Dermis blood vessel endothelial cell (primary cell): Measurements from ENCODE around the gene PRELP. TPM values are rescaled to one million over a fixed set of nuclear protein-coding genes. Genes with fewer than 3 reads are reported as not detected.

ENCODE experiments used
- DNase-seq: peaks from one replicate; pipeline ENCODE4 v3.0.0; 2010
- total RNA-seq: library from RNA; depleted of rRNA; stranded (reverse); fragments of >200 nt; gene quantifications from 2 replicates; pipeline ENCODE4 v1.2.3, GENCODE V29; 2014

PRELP gene
- total RNA-seq, 1 donor from 2014 or later: not detected

DNA sequence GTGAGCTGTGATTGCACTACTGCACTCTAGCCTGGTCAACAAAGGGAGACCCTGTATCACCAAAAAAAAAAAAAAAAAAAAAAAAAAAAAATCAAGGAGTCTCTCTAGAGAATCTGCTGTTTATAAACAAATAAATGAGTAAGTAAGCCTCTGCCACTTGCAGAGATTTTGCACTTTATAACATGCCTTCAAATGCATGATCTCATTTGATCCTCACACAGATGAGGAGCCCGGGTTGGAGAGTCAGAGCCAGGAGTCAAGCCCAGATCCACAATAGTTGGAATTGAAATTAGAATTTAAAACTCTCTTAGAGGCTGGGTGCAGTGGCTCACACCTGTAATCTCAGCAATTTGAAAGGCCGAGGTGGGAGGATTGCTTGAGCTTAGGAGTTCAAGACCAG lies 4.0 kb downstream of the PRELP start:
- DNase-seq: no peak

DNA sequence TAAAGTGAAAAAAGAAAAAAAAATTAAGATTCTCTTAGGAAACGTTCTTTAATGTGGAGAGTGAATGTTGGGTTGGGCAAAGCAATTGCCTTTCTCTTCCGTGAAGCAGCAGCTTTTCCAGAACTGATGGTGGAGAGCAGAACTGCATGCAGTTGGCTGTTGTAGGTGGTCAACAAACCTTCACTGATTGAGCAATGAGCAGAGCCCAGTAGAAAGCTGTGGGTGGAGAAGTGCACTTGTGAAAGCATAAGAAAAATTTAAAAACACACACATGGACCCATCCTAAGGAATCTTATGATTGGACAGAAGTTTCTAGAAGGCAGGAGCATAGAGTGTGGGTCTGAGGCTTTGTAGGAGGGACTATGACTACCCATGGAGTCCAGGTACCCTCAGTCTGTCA lies 4.5 kb downstream of the PRELP start:
- no peak for DNase-seq

DNA sequence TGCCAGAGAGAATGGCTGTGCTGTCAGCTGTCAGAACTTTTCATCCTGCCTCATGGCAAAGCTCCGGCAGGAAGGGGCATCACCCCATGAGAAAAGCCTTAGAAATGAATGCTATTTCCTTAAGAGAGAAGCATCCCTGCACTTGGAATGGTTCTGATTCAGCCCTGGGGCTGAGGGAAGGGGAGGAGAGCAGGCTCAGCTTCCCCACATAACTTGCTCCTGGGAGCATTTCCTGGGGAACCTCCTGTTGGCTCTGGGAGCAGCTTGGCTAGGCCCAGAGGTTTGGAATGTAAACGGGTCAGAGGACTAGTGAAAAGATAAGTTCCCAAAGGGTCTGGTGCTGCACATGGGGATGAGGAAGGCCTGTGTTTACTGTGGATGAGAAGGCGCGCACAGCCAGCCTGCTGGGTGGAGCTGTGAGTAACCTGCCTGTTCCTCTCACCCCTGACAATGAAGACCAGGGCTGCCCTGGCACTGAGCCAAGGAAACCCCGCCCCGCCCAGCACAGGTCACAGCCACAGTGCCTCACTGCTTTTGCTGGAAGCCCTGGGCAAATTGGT lies 5.0 kb downstream of the PRELP start:
- DNase-seq: peak; percentile 56

DNA sequence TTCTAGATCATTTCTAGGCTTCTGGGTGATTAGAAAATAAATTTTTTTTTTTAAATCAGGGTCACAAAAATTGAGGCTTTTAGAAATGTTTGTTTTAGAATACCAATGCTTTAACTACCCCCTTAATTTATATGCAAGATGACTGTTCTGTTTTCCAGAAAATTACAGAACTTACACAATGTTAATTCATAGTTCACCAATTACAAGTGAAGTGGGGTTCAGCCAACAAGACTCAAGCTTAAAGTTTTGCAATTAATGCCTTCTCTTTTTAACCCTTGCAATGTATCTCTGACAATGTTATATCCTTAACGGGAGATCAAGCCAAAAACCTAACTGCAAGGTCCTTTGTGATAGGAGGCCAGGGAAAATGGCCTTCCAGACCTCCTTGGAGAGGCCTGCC lies 5.6 kb downstream of the PRELP start:
- no peak for DNase-seq

DNA sequence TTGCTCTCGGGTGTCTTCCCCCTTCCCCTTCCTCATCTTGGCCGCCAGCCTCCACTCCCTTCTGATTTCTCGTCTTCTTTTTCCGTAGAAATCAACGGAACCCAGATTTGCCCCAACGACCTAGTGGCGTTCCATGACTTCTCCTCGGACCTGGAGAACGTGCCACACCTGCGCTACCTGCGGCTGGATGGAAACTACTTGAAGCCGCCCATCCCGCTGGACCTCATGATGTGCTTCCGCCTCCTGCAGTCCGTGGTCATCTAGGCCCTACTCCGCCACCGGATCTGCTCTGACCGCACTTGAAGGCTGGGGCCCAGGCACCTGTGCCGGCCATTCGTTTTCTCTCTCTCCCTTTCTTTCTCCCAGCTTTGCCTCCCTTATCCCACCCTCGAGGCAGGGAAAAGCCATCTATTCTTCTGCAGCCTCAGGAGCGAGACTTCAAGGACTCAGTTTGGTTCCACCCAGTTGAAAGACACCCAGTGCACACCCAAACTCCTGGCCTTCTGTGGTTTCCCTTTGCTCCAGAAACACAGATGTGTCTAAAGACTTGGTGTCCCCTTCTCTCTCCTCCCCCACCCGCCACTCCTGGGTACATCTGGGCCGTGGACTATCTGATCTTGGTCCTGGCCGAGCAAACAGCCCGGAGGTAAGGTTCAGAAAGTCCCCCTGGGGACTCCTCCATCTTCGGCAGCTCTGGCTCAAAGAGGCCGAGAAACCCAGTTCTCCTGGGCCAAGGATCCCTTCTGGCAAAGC lies 11.2 kb downstream of the PRELP start:
- DNase-seq: no peak

DNA sequence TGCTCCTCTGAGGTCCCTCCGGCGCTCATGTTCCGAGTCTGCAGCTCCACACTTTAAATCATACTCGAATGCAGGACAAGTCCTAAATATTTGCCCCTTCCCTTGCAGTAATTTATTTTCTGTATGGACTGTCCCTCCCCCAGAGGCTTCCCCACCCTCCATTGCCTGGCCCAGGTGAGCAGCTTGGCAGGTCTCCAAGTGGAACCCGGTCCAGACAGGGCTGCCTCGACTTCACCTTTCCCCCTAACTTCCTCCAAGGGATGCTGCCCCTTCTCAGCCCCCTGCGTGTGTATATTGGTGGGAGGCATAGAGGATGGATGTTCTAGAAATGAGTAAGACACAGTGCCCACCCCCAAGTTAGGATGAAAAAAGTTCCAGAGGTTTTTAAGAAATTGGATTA lies 12.9 kb downstream of the PRELP start:
- DNase-seq: no peak

DNA sequence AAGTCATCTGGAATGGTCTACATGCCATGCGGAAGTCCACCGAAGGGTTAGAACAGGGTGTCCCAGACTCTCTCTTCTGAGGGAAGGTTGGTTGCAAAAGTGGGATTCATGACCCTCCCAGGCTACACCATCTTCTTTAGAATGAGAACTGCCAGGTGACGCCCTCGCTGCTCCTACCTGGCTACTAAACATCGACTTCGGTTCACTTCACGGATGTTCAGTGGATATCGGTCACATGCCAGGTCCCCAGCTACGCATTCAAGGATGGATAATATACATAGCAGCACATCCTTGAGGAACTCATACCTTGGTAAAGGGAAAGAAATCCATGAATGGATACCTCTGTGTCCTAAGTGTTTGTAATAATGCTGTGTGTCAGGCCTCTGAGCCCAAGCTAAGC lies 15.0 kb downstream of the PRELP start:
- DNase-seq: no peak

DNA sequence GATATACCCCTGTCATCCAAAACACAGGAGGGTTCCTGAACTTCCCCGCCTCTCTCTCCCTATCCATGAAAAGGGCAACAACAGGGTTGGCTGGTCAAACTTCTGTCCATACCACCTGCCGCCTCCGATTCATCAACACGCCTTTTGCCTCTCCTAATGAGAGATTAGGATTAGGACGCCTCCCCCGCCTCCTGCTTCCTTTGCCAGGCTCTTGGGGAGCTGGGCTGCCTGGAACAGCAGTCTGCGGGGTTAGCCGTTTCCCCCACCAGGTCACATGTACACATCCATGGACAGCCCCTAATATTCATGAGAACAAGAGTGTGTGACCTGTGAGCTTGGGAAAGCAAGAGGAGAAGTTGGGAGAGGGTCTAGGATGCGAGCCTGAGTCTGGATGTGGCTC lies 16.1 kb downstream of the PRELP start:
- no peak for DNase-seq

DNA sequence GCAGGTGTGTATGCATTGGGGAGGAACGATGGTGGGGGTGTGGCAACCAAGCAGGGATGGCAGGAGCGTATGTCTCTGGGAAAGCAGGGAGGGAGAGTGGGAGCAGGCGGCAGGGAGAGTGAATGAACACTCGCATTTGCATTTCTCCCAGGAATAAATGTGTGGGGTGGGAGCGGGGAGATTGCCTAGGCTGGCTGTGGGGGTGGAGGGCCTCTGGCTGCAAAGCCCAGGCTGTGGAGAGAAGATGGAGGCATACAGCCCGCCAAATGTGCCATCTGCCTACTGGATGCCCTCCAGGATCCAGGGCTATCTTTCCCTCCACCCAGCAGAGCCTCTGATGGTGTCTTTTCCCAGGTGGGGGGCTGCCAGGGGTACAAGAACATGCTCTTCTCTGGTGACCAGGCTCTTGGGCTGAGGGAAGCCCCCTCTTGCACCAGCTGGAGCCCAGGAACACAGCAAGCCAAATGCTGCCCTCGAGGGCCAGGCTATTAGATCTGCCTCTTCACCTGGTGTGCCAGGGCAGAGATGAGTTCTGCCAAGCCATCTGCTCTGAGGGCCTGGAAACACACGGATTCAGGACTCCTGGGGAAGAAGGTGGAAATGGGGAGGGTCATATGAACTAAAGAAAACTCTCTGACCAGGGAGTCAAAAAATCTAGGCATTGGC lies 16.6 kb downstream of the PRELP start:
- DNase-seq: no peak

DNA sequence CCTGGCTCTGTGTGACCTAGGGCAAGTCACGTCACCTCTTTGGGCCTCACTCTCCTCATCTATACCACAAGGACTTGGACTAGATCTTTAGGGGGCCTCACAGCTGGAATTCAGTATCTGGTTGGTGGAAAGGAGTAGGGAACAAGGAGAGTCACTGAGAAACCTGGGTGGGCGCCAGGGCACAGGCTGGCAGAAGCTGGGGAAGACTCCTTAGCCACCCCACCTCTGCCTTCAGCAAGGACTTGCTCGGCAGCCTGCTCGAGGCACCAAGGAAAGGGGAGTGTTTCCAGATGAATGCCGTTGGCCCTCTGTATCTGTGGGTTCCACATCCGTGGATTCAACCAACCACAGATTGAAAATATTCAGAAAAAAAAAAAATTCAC lies 17.1 kb downstream of the PRELP start:
- DNase-seq: no peak

DNA sequence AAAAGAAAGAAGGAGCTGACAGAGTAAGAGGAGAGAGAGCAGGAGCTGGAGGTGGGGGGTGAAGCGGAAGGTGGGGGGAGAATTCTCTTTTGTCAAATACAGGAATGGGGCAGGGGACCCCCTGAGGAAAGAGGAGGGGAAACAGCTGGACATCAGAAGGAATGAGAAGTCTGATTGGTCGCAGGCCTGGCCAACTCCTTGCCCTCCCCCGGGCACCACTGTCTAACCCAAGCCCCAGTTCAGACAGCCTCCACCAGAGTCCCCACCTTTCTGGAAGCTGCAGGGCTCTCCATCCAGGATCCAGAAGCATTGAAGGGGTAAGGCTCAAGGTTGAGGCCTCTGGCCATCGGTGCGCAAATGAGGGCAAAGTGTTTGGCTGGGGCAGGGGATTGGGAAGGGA lies 18.3 kb downstream of the PRELP start, which contains the start of gene OPTC:
TSS of gene OPTC (plus strand) at position 253 of the 400 bp plus-strand sequence. CDS start 1,853 bp downstream, outside the sequence.
- no peak for DNase-seq

DNA sequence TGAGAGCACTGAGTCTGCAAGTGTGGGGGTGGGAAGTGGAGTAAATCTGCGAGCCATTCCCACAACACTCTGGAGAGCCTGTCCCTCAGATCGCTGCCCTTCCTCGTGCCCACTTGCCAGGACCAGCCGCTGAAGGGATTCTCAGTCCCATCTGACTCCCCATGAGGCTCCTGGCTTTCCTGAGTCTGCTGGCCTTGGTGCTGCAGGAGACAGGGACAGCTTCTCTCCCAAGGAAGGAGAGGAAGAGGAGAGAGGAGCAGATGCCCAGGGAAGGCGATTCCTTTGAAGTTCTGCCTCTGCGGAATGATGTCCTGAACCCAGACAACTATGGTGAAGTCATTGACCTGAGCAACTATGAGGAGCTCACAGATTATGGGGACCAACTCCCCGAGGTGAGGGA lies 20.2 kb downstream of the PRELP start:
- no peak for DNase-seq

DNA sequence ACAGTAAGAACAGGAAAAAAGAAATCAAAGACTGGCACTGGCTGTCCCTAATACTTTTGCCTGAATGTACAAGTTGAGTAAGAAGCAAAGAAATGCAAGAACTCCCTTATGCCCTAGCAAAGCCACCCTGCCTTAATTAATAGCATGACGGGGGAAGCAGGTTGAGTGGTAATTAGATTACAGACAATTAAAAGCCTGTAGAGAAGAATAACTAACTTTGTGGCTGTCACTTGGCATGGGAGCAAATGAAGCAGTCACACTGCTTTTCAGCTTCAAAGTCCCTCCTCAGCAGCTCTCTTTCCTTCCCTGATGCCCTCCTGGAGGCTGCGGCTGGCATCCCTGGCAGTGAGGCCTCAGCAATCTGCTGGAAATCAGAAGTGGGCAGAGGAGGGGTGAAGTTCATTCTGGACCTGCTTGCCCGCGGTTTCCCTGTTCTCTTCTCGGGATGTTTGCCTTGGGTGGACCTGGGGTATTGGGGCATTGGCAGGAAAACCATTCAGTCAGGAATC lies 21.7 kb downstream of the PRELP start:
- no peak for DNase-seq

DNA sequence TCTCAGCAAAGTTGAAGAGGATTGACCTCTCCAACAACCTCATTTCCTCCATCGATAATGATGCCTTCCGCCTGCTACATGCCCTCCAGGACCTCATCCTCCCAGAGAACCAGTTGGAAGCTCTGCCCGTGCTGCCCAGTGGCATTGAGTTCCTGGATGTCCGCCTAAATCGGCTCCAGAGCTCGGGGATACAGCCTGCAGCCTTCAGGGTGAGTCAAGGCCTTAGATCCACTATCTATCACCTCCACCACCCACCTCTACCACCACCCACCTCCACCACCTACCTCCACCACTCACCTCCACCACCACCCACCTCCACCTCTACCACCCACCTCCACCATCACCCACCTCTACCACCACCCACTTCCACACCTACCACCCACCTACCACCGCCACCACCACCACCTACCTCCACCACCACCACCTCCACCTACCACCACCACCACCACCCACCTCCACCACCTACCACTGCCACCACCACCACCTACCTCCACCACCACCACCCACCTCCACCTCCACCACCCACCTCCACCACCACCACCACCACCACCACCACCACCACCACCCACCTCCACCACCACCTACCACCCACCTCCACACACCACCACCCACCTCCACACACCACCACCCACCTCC lies 24.2 kb downstream of the PRELP start:
- no peak for DNase-seq

DNA sequence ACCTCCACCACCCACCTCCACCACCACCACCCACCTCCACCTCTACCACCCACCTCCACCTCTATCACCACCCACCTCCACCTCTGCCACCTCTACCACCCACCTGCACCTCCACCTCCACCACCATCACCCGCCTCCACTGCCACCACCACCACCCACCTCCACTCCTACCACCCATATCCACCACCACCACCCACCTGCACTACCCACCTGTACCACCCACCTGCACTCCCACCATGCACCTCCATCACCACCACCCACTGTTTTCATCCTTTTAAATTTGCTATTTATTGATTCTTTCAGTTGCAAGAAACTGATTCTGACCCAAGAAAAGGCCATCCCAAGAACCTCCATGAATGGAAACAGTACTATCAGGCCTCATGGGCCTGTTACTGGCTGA lies 24.7 kb downstream of the PRELP start:
- no peak for DNase-seq

DNA sequence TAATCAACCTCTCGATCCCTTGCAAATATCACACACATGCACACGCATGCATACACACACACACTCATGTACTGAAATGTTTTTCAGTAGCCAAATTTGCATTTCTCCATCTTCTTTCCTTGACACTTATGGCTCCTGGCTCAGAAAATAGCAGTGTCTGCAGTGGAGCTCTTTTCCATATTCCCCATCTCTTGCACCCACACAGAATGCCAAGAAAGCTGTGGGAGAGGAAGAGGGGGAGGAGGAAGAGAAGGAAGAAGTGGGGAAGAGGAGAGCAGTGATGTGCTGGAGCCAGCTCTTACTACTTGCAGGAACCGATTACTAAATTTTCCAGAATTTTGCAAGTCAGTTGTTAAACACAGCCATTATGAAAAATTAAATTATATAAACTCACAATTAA lies 28.2 kb downstream of the PRELP start:
- no peak for DNase-seq

DNA sequence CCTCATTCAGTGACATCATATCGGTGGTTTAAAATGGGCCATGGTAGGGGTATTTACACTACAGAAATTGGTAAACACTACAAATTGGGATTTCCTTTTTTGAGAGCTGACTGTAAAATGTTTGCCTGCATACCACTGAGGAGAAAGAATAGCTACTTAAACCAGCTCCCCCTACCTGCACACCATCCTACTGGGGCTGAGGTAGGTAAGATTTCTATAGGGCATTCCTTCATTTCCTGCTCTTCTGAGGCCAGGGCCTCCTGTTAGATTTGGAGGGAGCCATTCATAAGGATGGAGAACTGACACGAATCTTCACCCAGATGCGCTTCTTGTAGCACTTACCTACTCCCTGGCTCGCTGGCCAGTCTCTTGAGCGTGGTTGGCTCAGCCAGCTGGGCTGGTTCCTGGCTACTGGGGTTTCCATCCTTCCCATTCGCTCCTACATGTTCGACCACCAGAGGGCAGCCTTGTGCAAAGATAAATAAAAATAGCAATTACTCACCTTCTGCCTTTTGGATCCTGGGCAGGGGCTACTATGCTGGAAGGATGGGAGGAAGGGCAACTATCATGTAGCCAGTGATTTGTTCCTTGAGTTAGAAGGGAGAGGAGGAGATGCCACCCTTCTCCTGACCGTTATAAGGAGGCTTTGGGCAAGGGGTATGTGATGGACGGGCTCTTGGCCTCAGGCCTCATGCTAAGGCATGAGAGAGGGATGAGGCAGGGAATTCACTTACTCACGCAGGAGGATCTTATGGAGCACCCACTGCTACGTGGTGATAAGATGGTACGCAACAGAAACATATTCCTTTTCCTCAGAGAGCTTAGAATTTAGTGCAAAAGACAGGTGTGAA lies 29.0 kb downstream of the PRELP start:
- DNase-seq: peak; percentile 89

DNA sequence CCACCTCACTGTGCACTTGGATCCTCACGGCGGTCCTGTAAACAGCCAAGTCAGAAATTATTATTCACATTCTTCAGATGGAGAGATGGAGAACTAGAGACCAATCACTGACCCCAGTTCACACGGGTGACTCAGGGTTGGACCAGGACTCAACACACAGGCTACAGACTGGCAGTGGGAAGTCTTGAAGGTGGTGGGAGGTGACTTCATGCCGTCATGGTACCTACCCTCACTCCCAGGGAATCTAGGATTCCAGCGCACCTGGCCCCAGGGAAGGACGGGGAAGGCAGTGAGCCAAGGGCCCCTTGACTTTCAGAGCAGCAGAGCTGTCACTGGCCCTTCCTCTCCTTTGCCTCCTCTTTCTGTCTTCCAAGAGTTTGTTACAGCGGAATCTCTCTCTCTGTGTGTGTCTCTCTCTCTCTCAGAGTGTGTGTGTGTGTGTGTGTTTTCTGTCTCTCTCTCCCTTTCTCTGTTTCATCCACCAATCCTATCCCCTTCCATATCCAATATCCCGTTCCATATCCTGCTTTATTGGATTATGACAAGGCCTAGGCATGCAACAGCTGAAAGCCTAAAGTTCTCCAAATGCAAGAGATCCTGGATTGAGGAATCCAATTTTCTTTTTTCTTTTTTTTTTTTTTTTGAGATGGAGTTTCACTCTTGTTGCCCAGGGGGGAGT lies 30.1 kb downstream of the PRELP start:
- DNase-seq: no peak

DNA sequence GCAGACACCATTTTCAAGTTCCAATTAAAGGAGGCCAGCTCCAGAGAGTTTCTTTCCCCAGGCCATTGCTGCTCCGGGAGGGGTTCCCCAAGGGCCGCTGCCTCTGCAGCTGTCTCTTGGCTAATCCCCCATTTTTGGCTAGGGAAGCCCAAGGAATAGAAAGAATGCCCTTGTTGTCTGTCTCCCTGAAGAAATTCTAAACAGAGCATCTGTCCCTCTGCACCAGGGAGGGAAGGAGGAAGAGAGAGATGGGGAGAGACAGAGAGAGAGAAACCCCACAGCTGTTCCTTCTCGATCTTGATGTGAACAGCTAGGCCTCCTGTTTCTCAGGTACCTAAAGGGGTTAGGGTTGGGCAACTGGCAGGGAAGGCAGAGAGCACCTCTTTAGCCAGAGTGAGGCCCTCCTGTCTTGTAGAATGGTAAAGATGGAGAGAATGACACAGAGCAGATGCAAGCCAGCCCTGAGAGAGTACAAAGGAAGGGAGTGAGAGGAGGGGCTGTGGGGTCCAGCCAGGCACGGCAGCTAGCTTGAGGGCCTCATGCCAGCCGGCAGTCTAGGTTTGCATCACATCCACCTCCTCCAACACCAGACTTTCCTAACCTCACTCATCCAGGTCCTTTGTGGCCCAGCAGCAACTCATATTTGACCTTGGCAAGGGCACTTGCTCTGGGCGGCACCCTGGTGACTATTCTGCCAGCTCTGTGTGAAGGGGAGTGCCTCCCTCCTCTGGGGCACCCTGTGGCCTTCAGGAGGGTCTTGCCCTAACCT lies 31.4 kb downstream of the PRELP start:
- DNase-seq: no peak

DNA sequence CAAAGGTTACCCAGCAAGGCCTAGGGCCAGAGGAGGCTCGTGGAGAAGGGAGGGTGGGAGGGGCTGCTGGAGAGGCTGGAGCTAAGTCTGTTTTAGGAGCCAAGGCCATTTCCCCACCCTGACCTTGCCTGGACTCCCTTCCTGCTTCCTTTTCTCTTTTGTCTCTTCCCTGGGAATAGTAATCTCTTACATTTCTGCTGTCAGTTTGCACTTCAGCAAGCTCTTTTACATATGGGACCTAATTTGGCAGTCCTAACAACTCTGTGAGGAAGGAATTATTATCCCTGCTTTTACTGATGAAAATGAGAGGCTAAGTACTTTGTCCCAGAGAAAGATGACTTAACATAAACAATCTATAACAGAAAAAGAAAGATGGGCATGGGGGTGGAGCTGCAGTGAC lies 32.2 kb downstream of the PRELP start:
- no peak for DNase-seq

DNA sequence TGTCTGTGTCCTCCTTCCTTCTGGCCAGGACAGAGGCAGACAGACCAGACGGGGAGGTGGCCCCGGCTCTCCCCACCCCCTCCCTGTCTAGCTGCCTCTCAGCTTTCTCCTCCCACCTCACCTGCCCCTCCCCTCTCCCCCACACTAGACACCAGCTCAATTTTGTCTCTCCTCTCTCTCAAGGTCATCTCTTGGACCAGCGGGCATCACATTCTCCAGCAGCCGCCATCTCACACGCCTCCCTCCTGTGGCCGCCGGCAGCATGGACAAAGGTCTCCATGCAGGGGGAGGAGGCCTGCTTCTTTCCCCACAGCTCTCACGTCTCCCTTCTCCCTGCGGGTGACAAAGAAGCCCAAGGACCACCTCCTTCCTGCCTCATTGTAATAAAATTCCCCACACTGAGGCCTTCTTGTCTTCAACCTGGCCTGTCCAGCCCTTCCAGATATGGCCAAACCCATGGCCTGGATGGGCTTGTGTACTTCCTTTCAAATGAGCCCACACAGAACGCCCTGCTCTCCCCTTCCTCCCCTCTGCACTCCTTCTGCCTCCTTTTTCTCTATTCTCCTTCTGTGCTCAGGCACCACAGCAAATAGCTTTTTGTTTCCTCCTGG lies 33.0 kb downstream of the PRELP start:
- no peak for DNase-seq
